ENCODE measurements around the gene GPR87. TPM values are rescaled to one million over a fixed set of nuclear protein-coding genes. Genes with fewer than 3 reads are reported as not detected.

GPR87 gene
- total RNA-seq, 1 donor from 2014 or later = 56.9 TPM

DNA sequence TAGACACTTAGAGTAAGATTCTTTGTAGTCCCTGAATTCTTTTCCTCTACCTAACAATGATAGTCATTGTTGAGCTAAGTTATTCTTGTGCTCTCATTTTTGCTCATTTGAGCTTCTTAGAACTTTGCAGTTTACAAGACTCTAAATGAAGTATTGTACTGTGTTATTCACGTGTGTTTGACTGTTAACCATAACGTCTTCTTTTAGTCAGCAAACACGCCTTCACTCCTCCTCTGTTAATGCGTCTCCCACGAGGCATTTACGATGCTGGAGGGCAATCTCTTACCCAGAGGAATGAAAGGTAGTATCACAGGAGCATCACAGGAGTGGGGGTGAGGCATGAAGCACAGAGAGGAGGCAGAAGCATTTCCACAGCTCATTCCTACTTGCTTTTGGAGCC, 23.5 kb downstream of the GPR87 start:
- no peak overlapping the region for H3K4me3 ChIP-seq (ENCODE audit: low read depth, low read length)
- no peak for DNase-seq (ENCODE audit: low read depth)
- TF ChIP-seq, protein P1, sequence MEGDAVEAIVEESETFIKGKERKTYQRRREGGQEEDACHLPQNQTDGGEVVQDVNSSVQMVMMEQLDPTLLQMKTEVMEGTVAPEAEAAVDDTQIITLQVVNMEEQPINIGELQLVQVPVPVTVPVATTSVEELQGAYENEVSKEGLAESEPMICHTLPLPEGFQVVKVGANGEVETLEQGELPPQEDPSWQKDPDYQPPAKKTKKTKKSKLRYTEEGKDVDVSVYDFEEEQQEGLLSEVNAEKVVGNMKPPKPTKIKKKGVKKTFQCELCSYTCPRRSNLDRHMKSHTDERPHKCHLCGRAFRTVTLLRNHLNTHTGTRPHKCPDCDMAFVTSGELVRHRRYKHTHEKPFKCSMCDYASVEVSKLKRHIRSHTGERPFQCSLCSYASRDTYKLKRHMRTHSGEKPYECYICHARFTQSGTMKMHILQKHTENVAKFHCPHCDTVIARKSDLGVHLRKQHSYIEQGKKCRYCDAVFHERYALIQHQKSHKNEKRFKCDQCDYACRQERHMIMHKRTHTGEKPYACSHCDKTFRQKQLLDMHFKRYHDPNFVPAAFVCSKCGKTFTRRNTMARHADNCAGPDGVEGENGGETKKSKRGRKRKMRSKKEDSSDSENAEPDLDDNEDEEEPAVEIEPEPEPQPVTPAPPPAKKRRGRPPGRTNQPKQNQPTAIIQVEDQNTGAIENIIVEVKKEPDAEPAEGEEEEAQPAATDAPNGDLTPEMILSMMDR (IDR thresholded peaks at IDR 0.05; ENCODE audit: insufficient read depth, low read length, severe bottlenecking) = no peak
- no peak for FAIRE-seq
- H3K27me3 ChIP-seq (ENCODE audit: control insufficient read depth, insufficient read depth, low read length) = no peaks in the 10 kb centered on the region
- H3K36me3 ChIP-seq (ENCODE audit: control insufficient read depth, insufficient read depth, low read length) = peaks cover 9% of the 10 kb centered on the region

DNA sequence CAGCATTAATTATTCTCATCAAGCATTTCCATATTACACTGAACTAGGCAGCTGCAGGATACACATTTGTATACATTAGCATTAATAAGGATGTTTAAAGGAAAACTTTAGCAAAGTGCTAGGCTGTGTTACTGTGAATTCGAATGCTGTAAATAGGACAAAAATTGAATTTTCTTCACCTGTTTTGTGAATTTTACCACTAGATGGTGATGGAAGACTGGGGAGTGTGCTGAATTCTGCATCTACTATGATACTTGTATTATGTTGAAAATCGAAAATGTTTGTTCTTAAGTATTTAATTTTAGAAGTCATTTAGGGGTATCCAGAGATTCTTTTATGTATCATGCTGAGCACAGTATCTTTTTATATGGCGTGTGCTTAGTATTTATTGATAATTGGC, 25.9 kb downstream of the GPR87 start:
- TF ChIP-seq, protein P1 (IDR thresholded peaks at IDR 0.05; ENCODE audit: insufficient read depth, low read length, severe bottlenecking) = peak; percentile 26
- no peaks in the 10 kb centered on the region for H3K27me3 ChIP-seq (ENCODE audit: control insufficient read depth, insufficient read depth, low read length)
- no peak overlapping the region for H3K4me3 ChIP-seq (ENCODE audit: low read depth, low read length)
- DNase-seq (ENCODE audit: low read depth) = peak; percentile 44
- H3K36me3 ChIP-seq (ENCODE audit: control insufficient read depth, insufficient read depth, low read length) = peaks cover 4% of the 10 kb centered on the region
- FAIRE-seq = no peak

DNA sequence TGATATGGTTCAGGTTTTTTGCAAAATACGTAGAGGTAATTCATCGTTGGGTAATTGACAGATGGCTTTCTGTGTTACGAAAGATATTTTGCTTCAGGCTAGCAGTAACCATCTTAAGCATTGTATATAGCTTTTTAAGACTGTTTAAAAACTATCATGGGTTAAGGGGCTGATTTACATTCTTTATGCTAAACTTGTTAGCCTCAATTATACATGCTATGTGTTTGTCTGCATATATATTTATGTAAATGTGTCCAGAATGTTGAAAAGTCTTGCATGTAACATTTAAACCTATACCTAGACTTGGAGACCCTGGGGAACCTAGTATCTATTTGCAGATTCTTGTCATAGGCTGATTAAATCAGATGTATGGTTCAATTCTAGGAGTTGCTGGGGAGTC, 27.2 kb downstream of the GPR87 start:
- FAIRE-seq (no peak), DNase-seq (ENCODE audit: low read depth) (no peak)
- H3K27me3 ChIP-seq (ENCODE audit: control insufficient read depth, insufficient read depth, low read length) = no peaks in the 10 kb centered on the region
- H3K4me3 ChIP-seq (ENCODE audit: low read depth, low read length) = no peak overlapping the region
- no peaks in the 10 kb centered on the region for H3K36me3 ChIP-seq (ENCODE audit: control insufficient read depth, insufficient read depth, low read length)
- TF ChIP-seq, protein P1 (IDR thresholded peaks at IDR 0.05; ENCODE audit: insufficient read depth, low read length, severe bottlenecking) = no peak

DNA sequence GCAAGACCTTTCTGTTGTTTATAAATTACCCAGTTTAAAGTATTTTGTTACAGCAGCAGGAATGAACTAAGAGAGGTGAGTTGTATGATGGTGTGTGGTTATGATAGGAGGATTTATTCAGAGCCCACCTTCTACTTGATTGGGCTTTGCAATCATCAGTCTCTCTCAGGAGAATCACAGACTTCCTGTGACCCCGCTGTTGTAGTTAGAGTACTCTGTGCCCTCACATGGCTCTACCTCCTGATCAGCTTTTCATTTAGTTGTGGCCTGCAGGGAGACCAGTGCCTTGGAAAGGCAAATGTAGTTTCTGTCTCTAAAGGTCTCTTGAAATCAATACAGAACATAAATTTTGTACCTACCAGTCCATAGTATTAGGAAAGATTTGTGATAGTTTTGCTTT, 30.7 kb downstream of the GPR87 start:
- no peak for FAIRE-seq

DNA sequence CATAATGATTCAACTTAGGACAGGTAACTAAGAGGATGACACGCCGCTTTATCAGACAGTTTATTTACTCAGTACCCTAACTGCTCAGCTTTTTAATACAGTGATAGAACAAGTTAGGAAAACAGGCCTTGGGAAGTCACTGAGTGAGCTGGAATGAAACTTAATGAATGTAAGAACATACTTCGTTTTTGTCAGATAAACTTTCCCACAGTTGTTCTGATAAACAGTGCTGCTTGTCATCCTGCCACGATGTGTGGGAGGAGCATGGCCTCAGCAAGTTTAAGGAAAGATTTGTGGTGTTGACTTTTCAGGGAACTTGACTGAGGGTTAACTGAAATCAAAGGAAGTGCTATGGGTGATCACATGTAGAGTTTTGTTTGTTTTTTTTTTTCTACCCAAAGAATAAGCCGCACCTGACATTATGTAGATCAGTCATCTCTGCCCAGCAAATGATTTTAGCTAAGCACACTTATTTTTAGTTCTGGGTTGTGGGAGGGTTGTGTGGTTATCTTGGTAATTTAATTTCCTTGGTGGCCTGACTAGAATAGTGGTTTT, 32.6 kb downstream of the GPR87 start:
- DNase-seq (ENCODE audit: low read depth) = peak; percentile 73
- Histone ChIP-seq H3K36me3 (ENCODE audit: control insufficient read depth, insufficient read depth, low read length) (no peaks in the 10 kb centered on the region), H3K4me3 (ENCODE audit: low read depth, low read length) (no peak overlapping the region), H3K27me3 (ENCODE audit: control insufficient read depth, insufficient read depth, low read length) (no peaks in the 10 kb centered on the region)
- no peak for FAIRE-seq
- TF ChIP-seq, protein P1 (IDR thresholded peaks at IDR 0.05; ENCODE audit: insufficient read depth, low read length, severe bottlenecking) = no peak

More for the DNA sequence above, 30.7 kb downstream of the GPR87 start:
- Histone ChIP-seq H3K4me3 (ENCODE audit: low read depth, low read length) (no peak overlapping the region), H3K36me3 (ENCODE audit: control insufficient read depth, insufficient read depth, low read length) (no peaks in the 10 kb centered on the region), H3K27me3 (ENCODE audit: control insufficient read depth, insufficient read depth, low read length) (no peaks in the 10 kb centered on the region)
- DNase-seq (ENCODE audit: low read depth) = no peak
- TF ChIP-seq, protein P1 (IDR thresholded peaks at IDR 0.05; ENCODE audit: insufficient read depth, low read length, severe bottlenecking) = no peak

DNA sequence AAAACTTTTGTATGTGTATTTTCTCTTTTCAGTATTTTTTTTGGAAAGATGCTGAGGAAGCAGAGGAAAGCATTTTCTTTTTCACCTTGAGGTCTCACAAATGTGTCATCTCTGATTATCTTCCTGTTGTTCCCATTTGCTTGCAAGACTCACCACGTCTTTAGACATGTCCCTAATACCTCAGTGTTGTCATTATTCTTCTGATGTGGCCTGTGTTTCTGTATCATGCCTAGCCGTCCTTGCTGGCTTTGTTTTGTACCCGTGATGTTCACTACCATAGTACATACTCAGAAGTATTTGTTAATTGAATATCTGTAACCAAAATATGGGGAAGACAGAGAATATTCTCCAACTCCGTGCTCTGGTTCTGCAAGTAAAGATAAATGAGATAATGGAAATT, 33.2 kb downstream of the GPR87 start:
- no peak for DNase-seq (ENCODE audit: low read depth)
- Histone ChIP-seq H3K4me3 (ENCODE audit: low read depth, low read length) (no peak overlapping the region), H3K27me3 (ENCODE audit: control insufficient read depth, insufficient read depth, low read length) (no peaks in the 10 kb centered on the region), H3K36me3 (ENCODE audit: control insufficient read depth, insufficient read depth, low read length) (no peaks in the 10 kb centered on the region)
- TF ChIP-seq, protein P1 (IDR thresholded peaks at IDR 0.05; ENCODE audit: insufficient read depth, low read length, severe bottlenecking) = no peak
- no peak for FAIRE-seq
